HCT116 (cell line): ENCODE results near the gene USP12. TPM values are rescaled to one million over a fixed set of nuclear protein-coding genes. Genes with fewer than 3 reads are reported as not detected.
A peak's percentile ranks its signal among the peaks of the same experiment; 100 is the strongest.

Experiments
- ATAC-seq: fragments of 200-7000 bp; cut with Tn5 transposase; 2 replicates; pipeline ENCODE4 v1.9.1; 2020; ENCODE audit warnings: mild to moderate bottlenecking, moderate library complexity
- BruUV-seq: library from RNA; stranded (reverse); fragments of 400-500 nt; replicated peaks from 2 replicates; lab custom pipeline; 2021; lab: Mats Ljungman, UMichigan
- CTCF ChIA-PET: fragments of 300-600 bp; sonication (Branson Sonifier 250); formaldehyde crosslinking; loops from one replicate; lab custom pipeline; 2021; ENCODE audit warnings: antibody characterized with exemption; lab: Charles Lee
- POLR2A ChIA-PET: fragments of 300-600, 350-600 bp; sonication (Branson Sonifier 250); formaldehyde crosslinking; loops from one replicate; lab custom pipeline; 2021; ENCODE audit warnings: antibody characterized with exemption; lab: Charles Lee
- RAD21 ChIA-PET, 2 experiments: fragments of 300-600 bp; sonication (Branson Sonifier 250); formaldehyde crosslinking; loops; one replicate each; lab custom pipeline; 2023; ENCODE audit warnings: low total read pairs in 2 of 2; ENCODE audit not compliant: uncharacterized antibody in 2 of 2, unreplicated experiment in 2 of 2, low non-redundant PET in 1 of 2; lab: Charles Lee
- DNase-seq: peaks from one replicate; pipeline ENCODE4 v3.0.0-alpha.2; 2010; ENCODE audit warnings: low read depth, low spot score
- H2AFZ ChIP-seq: fragments of 200-600 bp; shearing (Covaris generic), sonication (generic); 2 replicates; pipeline ENCODE4 v1.6.1; 2017; ENCODE audit warnings: low read depth, mixed run types, mixed read lengths, antibody characterized with exemption, low read length; ENCODE audit not compliant: poor library complexity, severe bottlenecking
- H3K27ac ChIP-seq: 2 replicates; pipeline ENCODE4 v1.5.1; 2012; ENCODE audit warnings: low read depth, low read length
- H3K27me3 ChIP-seq: fragments of 200-600 bp; sonication (generic); 2 replicates; pipeline ENCODE4 v1.6.1; 2016; ENCODE audit warnings: mixed run types, low read length, mixed read lengths; ENCODE audit not compliant: insufficient read depth
- H3K36me3 ChIP-seq, 2 experiments: fragments of 200-500 bp in 1 of 2; fragments of 200-600 bp in 1 of 2; sonication (Bioruptor generic) in 1 of 2; sonication (generic) in 1 of 2; 2 replicates each; pipeline versions ENCODE4 v1.5.1 to v1.6.1; 2014 to 2016; ENCODE audit warnings: low read length in 2 of 2, inconsistent platforms in 1 of 2, mixed read lengths in 1 of 2, mixed run types in 1 of 2; ENCODE audit not compliant: insufficient read depth in 2 of 2, control insufficient read depth in 1 of 2
- H3K4me1 ChIP-seq, 2 experiments: fragments of 200-600 bp in 1 of 2; sonication (generic) in 1 of 2; 2 replicates each; pipeline versions ENCODE4 v1.5.1 to v1.6.1; 2012 to 2017; ENCODE audit warnings: low read length in 2 of 2, inconsistent platforms in 1 of 2, mild to moderate bottlenecking in 1 of 2, mixed read lengths in 1 of 2, mixed run types in 1 of 2, moderate library complexity in 1 of 2; ENCODE audit not compliant: insufficient read depth in 2 of 2, control insufficient read depth in 1 of 2
- H3K4me2 ChIP-seq: fragments of 200-600 bp; sonication (generic); 2 replicates; pipeline ENCODE4 v1.6.1; 2017; ENCODE audit warnings: mixed run types, low read length, mixed read lengths
- H3K4me3 ChIP-seq, 2 experiments: fragments of 200-600 bp in 1 of 2; sonication (generic) in 1 of 2; replicated peaks in 1 of 2; 2 replicates each; pipeline ENCODE4 v1.5.1; 2011 to 2016; ENCODE audit warnings: low read length in 2 of 2, control low read depth in 1 of 2, low read depth in 1 of 2, mild to moderate bottlenecking in 1 of 2, mixed read lengths in 1 of 2, mixed run types in 1 of 2
- H3K79me2 ChIP-seq: fragments of 200-600 bp; sonication (generic); 2 replicates; pipeline ENCODE4 v1.6.1; 2017; ENCODE audit warnings: mild to moderate bottlenecking, mixed run types, low read length, moderate library complexity, mixed read lengths; ENCODE audit not compliant: insufficient read depth
- H3K9ac ChIP-seq: fragments of 200-600 bp; sonication (generic); 2 replicates; pipeline ENCODE4 v1.6.1; 2016; ENCODE audit warnings: low read length, mixed read lengths
- H3K9me2 ChIP-seq: fragments of 200-600 bp; sonication (generic), shearing (Covaris generic); 2 replicates; pipeline ENCODE4 v1.6.1; 2017; ENCODE audit warnings: mixed run types, mild to moderate bottlenecking, moderate library complexity; ENCODE audit not compliant: insufficient read depth
- H3K9me3 ChIP-seq, 2 experiments: fragments of 200-500 bp in 1 of 2; fragments of 200-600 bp in 1 of 2; sonication (Bioruptor generic) in 1 of 2; sonication (generic) in 1 of 2; 2 replicates each; pipeline ENCODE4 v1.6.1; 2014 to 2017; ENCODE audit warnings: low read length in 2 of 2, mixed read lengths in 2 of 2, inconsistent platforms in 1 of 2, low read depth in 1 of 2, mild to moderate bottlenecking in 1 of 2, mixed run types in 1 of 2, moderate library complexity in 1 of 2; ENCODE audit not compliant: control insufficient read depth in 1 of 2, insufficient read depth in 1 of 2
- H4K20me1 ChIP-seq: fragments of 200-600 bp; sonication (generic), shearing (Covaris generic); 2 replicates; pipeline ENCODE4 v1.6.1; 2017; ENCODE audit warnings: mixed run types, mild to moderate bottlenecking, moderate library complexity; ENCODE audit not compliant: insufficient read depth
- CEBPB ChIP-seq: IDR thresholded peaks from 2 replicates; pipeline ENCODE4 v1.6.1; 2012; ENCODE audit warnings: low read depth
- EGR1 ChIP-seq: IDR thresholded peaks from 2 replicates; pipeline ENCODE4 v1.6.1; 2012; ENCODE audit warnings: low read depth
- EZH2 ChIP-seq: fragments of 200-600 bp; sonication (generic); IDR thresholded peaks from 2 replicates; pipeline ENCODE4 v1.6.1; 2017; ENCODE audit warnings: antibody characterized with exemption, mixed run types
- POLR2A ChIP-seq: IDR thresholded peaks from 2 replicates; pipeline ENCODE4 v1.7.0; 2011; ENCODE audit warnings: borderline replicate concordance; ENCODE audit not compliant: insufficient read depth, insufficient read length; ENCODE audit errors: extremely low read depth
- TCF7L2 ChIP-seq: IDR thresholded peaks from 2 replicates; pipeline ENCODE4 v1.7.0; 2011; ENCODE audit warnings: borderline replicate concordance, inconsistent platforms; ENCODE audit not compliant: insufficient read depth, insufficient read length; ENCODE audit errors: extremely low read depth
- YY1 ChIP-seq: IDR thresholded peaks from 2 replicates; pipeline ENCODE4 v1.6.1; 2011; ENCODE audit warnings: low read length, low read depth, moderate library complexity, mild to moderate bottlenecking; ENCODE audit not compliant: insufficient replicate concordance; ENCODE audit errors: extremely low read depth
- intact Hi-C: fragments of 100-400 bp; cut with micrococcal nuclease; formaldehyde crosslinking; loops from 2 replicates; pipeline ENCODE4 v1.10.0; 2022
- total RNA-seq: library from RNA; stranded (reverse); gene quantifications from one replicate; pipeline ENCODE4 v1.2.1, GENCODE V29; 2021; ENCODE audit not compliant: unreplicated experiment
- TF ChIP-seq, protein P1 (sequence below): IDR thresholded peaks from 2 replicates; pipeline ENCODE4 v1.6.1; 2012

USP12 gene
- total RNA-seq, 1 experiment from 2014 or later: 28.3 TPM

DNA sequence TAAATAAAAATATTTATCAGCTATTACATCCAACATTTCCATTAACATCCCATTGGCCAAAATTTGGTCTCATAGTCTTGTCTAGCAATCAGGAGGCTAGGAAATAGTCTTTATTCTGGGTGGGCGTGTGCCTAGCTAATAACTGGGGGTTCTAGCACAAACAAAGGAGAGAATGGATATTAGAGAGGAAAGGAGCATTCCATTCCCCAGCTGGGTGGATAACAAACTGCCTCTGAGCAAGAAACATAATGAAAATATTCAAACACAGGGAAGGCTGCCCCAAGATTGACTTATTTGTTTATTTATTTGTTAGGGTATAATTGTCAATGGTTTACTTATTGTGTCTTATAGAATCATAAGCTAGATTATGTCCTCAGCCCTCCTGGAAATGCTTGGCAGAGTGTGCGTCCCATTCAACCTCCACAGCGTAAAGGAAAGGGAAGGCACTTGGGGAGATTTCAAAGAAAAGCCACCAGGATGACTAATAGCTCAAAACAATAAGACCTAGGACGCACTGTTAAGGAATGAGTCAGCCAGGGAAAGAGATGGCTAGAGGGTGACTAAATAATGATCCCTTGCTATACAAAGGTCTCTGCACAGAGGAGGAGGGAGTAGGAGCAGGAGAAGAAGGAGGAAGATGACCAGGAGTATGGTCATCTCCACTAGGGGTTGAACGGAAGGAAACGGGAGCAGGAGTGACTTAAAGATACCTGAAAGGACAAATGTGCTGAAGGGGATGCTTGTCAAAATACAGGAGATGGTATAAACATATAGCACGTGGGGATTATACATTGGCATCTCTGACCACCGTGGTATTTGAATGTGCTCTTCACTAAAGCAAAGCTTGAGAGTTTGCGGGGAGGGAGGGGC is 23.5 kb upstream of the USP12 start (continued):
- TF ChIP-seq, protein P1, sequence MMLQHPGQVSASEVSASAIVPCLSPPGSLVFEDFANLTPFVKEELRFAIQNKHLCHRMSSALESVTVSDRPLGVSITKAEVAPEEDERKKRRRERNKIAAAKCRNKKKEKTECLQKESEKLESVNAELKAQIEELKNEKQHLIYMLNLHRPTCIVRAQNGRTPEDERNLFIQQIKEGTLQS: no peak
- TF ChIP-seq EGR1 (no peak), YY1 (no peak), POLR2A (no peak), TCF7L2 (peak; percentile 85)

DNA sequence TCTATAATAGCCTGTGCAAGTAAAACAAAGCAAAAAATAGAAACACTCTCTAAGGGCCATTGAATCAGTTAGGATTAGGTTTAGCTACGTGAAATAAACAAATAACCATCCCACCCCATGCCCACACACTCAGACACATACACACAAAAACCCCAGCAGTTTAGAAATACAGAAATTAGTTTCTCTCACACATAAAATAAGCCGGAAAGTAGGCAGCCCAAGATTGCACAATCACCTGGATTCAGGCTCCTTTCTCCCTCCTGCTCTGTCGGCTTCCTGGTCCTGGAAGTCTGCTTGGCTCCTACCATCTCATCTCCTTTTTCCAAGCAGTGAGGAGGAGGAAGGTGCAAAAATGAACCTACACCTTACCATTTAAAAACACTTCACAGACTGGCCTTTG is 22.6 kb upstream of the USP12 start:
- Histone ChIP-seq H3K9me2 (no peaks in the 10 kb centered on the region), H3K9ac (peak overlapping the region; percentile 45), H2AFZ (peak overlapping the region; percentile 58), H3K79me2 (no peaks in the 10 kb centered on the region), H4K20me1 (no peaks in the 10 kb centered on the region), H3K27me3 (no peaks in the 10 kb centered on the region), H3K27ac (peak overlapping the region; percentile 72), H3K36me3 (no peaks in the 10 kb centered on the region), H3K4me1 (peaks cover 24 to 43% of the 10 kb centered on the region in 2 experiments), H3K4me3 (0 out of 4 replicates have a peak overlapping the region, but pooled peaks of 1 of the 2 experiments have one; percentile 5), H3K9me3 (no peaks in the 10 kb centered on the region), H3K4me2 (peak overlapping the region; percentile 65)
- ChIA-PET CTCF (interaction anchor here (1.7 kb wide), 1 partner anchor 11 kb away, joined by 6 read pairs; no protein-coding TSS in a partner anchor), POLR2A (interaction anchor here (1.3 to 3.4 kb wide), 4 partner anchors 10 to 57 kb away, joined by 4 to 11 read pairs (median 10); partner anchors contain the start of gene RPL21), RAD21 (no interaction called here)
- DNase-seq (no peak), ATAC-seq (no peak)
- intact Hi-C loops: no loop called here
- no TSS peak for BruUV-seq
- TF ChIP-seq CEBPB (peak; percentile 72), EZH2 (no peak)
